Trophoblast cell (in vitro differentiated cells and primary cell): ENCODE measurements around the gene CXorf38.

Experiments used
- DNase-seq, 2 donors: peaks; one replicate each; pipeline ENCODE4 v3.0.0-alpha.2; 2016
- H2AFZ ChIP-seq: 2 replicates; pipeline ENCODE4 v1.6.1; 2013; ENCODE audit warnings: low read length, moderate library complexity, mild to moderate bottlenecking; ENCODE audit not compliant: insufficient read depth, poor library complexity
- H2AK5ac ChIP-seq: 2 replicates; pipeline ENCODE4 v1.6.1; 2013; ENCODE audit warnings: mild to moderate bottlenecking, low read length
- H2BK120ac ChIP-seq: 2 replicates; pipeline ENCODE4 v1.6.1; 2013; ENCODE audit warnings: low read length, mild to moderate bottlenecking, moderate library complexity; ENCODE audit not compliant: insufficient read depth, poor library complexity
- H2BK12ac ChIP-seq: 2 replicates; pipeline ENCODE4 v1.6.1; 2013; ENCODE audit warnings: mild to moderate bottlenecking, low read length, moderate library complexity
- H2BK5ac ChIP-seq: 2 replicates; pipeline ENCODE4 v1.6.1; 2013; ENCODE audit warnings: low read length, low read depth, moderate library complexity, mild to moderate bottlenecking; ENCODE audit not compliant: poor library complexity
- H3K14ac ChIP-seq: 2 replicates; pipeline ENCODE4 v1.6.1; 2013; ENCODE audit warnings: mild to moderate bottlenecking, low read length
- H3K18ac ChIP-seq: 2 replicates; pipeline ENCODE4 v1.6.1; 2013; ENCODE audit warnings: mild to moderate bottlenecking, low read length
- H3K23ac ChIP-seq: 2 replicates; pipeline ENCODE4 v1.6.1; 2013; ENCODE audit warnings: low read length
- H3K27ac ChIP-seq: 2 replicates; pipeline ENCODE4 v1.5.1; 2013; ENCODE audit warnings: low read depth, mild to moderate bottlenecking, inconsistent platforms, low read length, moderate library complexity
- H3K27me3 ChIP-seq: 2 replicates; pipeline ENCODE4 v1.6.1; 2013; ENCODE audit warnings: inconsistent platforms, mild to moderate bottlenecking, low read length, moderate library complexity; ENCODE audit not compliant: insufficient read depth
- H3K36me3 ChIP-seq, 2 experiments: 1 replicate in 1 of 2; 2 replicates in 1 of 2; pipeline ENCODE4 v1.6.1; 2013; ENCODE audit warnings: low read length in 2 of 2, mild to moderate bottlenecking in 2 of 2, moderate library complexity in 1 of 2; ENCODE audit not compliant: insufficient read depth in 2 of 2, control insufficient read depth in 1 of 2
- H3K4ac ChIP-seq: 2 replicates; pipeline ENCODE4 v1.6.1; 2013; ENCODE audit warnings: low read depth, mild to moderate bottlenecking, low read length, moderate library complexity
- H3K4me1 ChIP-seq, 2 experiments: 1 replicate in 1 of 2; 2 replicates in 1 of 2; pipeline ENCODE4 v1.6.1; 2013; ENCODE audit warnings: low read length in 2 of 2, mild to moderate bottlenecking in 2 of 2, moderate library complexity in 1 of 2; ENCODE audit not compliant: insufficient read depth in 2 of 2, control insufficient read depth in 1 of 2
- H3K4me2 ChIP-seq: 2 replicates; pipeline ENCODE4 v1.6.1; 2013; ENCODE audit warnings: inconsistent platforms, mild to moderate bottlenecking, low read length, moderate library complexity
- H3K4me3 ChIP-seq: 2 replicates; pipeline ENCODE4 v1.5.1; 2013; ENCODE audit warnings: mild to moderate bottlenecking, low read depth, low read length, inconsistent platforms
- H3K79me1 ChIP-seq: one replicate; pipeline ENCODE4 v1.6.1; 2013; ENCODE audit warnings: low read length
- H3K79me2 ChIP-seq: 2 replicates; pipeline ENCODE4 v1.6.1; 2013; ENCODE audit warnings: low read length, mild to moderate bottlenecking; ENCODE audit not compliant: control insufficient read depth, insufficient read depth, poor library complexity
- H3K9ac ChIP-seq: 2 replicates; pipeline ENCODE4 v1.6.1; 2013; ENCODE audit warnings: mild to moderate bottlenecking, low read length
- H3K9me3 ChIP-seq: 2 replicates; pipeline ENCODE4 v1.6.1; 2013; ENCODE audit warnings: low read depth, mild to moderate bottlenecking, control low read depth, inconsistent platforms, low read length; ENCODE audit not compliant: insufficient read depth
- H4K12ac ChIP-seq: 2 replicates; pipeline ENCODE4 v1.6.1; 2013; ENCODE audit warnings: low read depth, mild to moderate bottlenecking, low read length, moderate library complexity
- H4K8ac ChIP-seq: 2 replicates; pipeline ENCODE4 v1.6.1; 2013; ENCODE audit warnings: low read depth, mild to moderate bottlenecking, low read length, moderate library complexity
- H4K91ac ChIP-seq: one replicate; pipeline ENCODE4 v1.6.1; 2013; ENCODE audit warnings: low read depth, mild to moderate bottlenecking, low read length, moderate library complexity
- WGBS: extraction: QIAGEN DNeasy Blood & Tissue Kit; methylation state at CpG from one replicate; pipeline ENCODE4 v1.1.7; 2013; ENCODE audit warnings: missing lambda C conversion rate; ENCODE audit not compliant: insufficient read length, insufficient coverage; ENCODE audit errors: extremely low coverage; 5-methylcytosine and 5-hydroxymethylcytosine counted together

The CXorf38 gene

DNA sequence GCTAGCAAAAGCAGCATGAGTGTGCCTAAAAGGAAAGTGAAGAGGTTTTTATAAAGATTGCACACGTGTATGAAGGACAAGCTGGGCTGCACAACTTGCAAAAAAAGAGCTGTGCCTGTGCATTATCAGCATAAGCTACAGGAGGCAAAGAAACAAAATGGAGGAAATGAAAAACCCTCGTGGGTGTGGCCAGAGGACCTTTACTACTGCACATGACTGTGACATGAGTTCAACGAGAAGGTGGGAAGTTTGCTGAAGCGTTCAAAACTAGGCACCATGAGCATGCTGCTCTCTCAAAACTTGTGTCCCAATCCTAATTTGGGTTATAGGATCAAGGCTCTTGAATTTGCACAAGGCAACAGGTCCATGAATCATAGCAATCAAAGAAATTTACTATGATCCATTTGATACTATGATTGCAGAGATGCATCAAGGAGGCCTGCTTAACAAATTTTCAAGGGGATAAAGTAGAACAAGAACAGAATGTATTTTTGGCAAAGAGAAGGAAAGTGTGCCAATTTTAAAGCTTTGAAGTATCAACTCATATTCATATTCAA lies 38.1 kb upstream of the CXorf38 start:
- H2BK12ac ChIP-seq: no peak overlapping the region

GRCh38 chrX:40684092-40684491 lies 36.7 kb upstream of the CXorf38 start:
- Histone ChIP-seq H3K4ac (no peak overlapping the region), H4K8ac (no peak overlapping the region), H3K27ac (no peak overlapping the region), H2BK5ac (no peak overlapping the region), H3K18ac (no peak overlapping the region), H3K79me1 (no peaks in the 10 kb centered on the region), H3K23ac (no peak overlapping the region), H3K9ac (no peak overlapping the region), H2BK120ac (no peak overlapping the region), H2AFZ (no peak overlapping the region), H3K4me1 (no peaks in the 10 kb centered on the region), H2AK5ac (no peak overlapping the region), H3K36me3 (peaks cover 12 to 22% of the 10 kb centered on the region in 2 experiments), H4K91ac (no peak overlapping the region), H3K27me3 (no peaks in the 10 kb centered on the region), H3K79me2 (no peaks in the 10 kb centered on the region), H3K4me2 (no peak overlapping the region), H2BK12ac (no peak overlapping the region), H3K14ac (no peak overlapping the region), H3K4me3 (no peak overlapping the region), H3K9me3 (no peaks in the 10 kb centered on the region), H4K12ac (no peak overlapping the region)
- no CpG with 5 or more reads among the region's 1 CpG for WGBS
- DNase-seq: no peak

More for the DNA sequence above, 38.1 kb upstream of the CXorf38 start:
- H3K4me3 ChIP-seq: no peak overlapping the region
- H3K4me1 ChIP-seq: no peaks in the 10 kb centered on the region
- peaks cover 8 to 16% of the 10 kb centered on the region in 2 experiments for H3K36me3 ChIP-seq
- H3K18ac ChIP-seq: no peak overlapping the region
- WGBS: no CpG with 5 or more reads among the region's 4 CpGs
- H2BK5ac ChIP-seq: no peak overlapping the region
- no peak for DNase-seq
- H3K27me3 ChIP-seq: no peaks in the 10 kb centered on the region
- no peak overlapping the region for H3K27ac ChIP-seq
- H3K4me2 ChIP-seq: no peak overlapping the region
- no peak overlapping the region for H4K8ac ChIP-seq
- H4K12ac ChIP-seq: no peak overlapping the region
- H4K91ac ChIP-seq: no peak overlapping the region
- no peaks in the 10 kb centered on the region for H3K9me3 ChIP-seq
- no peak overlapping the region for H2BK120ac ChIP-seq
- no peak overlapping the region for H3K23ac ChIP-seq
- no peak overlapping the region for H3K14ac ChIP-seq
- no peaks in the 10 kb centered on the region for H3K79me2 ChIP-seq
- no peak overlapping the region for H3K4ac ChIP-seq
- H2AFZ ChIP-seq: no peak overlapping the region
- H2AK5ac ChIP-seq: no peak overlapping the region
- H3K9ac ChIP-seq: no peak overlapping the region
- H3K79me1 ChIP-seq: no peaks in the 10 kb centered on the region

GRCh38 chrX:40683245-40683644 lies 35.9 kb upstream of the CXorf38 start:
- no peak overlapping the region for H2AFZ ChIP-seq
- H4K8ac ChIP-seq: no peak overlapping the region
- H3K23ac ChIP-seq: no peak overlapping the region

GRCh38 chrX:40671126-40671525 lies 23.8 kb upstream of the CXorf38 start:
- Histone ChIP-seq H3K14ac (no peak overlapping the region), H3K23ac (no peak overlapping the region), H3K36me3 (peaks cover 15 to 30% of the 10 kb centered on the region in 2 experiments), H3K27ac (no peak overlapping the region), H2BK5ac (no peak overlapping the region), H3K79me1 (no peaks in the 10 kb centered on the region), H2BK12ac (no peak overlapping the region), H2AFZ (no peak overlapping the region), H3K4ac (no peak overlapping the region), H2BK120ac (no peak overlapping the region), H4K91ac (no peak overlapping the region), H3K27me3 (no peaks in the 10 kb centered on the region), H3K18ac (no peak overlapping the region), H3K79me2 (no peaks in the 10 kb centered on the region), H4K8ac (no peak overlapping the region), H3K4me3 (no peak overlapping the region), H4K12ac (no peak overlapping the region), H3K4me1 (no peaks in the 10 kb centered on the region), H3K9ac (no peak overlapping the region), H2AK5ac (no peak overlapping the region), H3K4me2 (no peak overlapping the region), H3K9me3 (no peaks in the 10 kb centered on the region)
- DNase-seq: no peak
- no CpG with 5 or more reads among the region's 6 CpGs for WGBS

More at GRCh38 chrX:40683245-40683644, 35.9 kb upstream of the CXorf38 start:
- Histone ChIP-seq H3K14ac (no peak overlapping the region), H3K79me1 (no peaks in the 10 kb centered on the region), H2BK12ac (no peak overlapping the region), H3K4me1 (no peaks in the 10 kb centered on the region), H3K4ac (no peak overlapping the region), H3K18ac (no peak overlapping the region), H3K36me3 (peaks cover 12 to 21% of the 10 kb centered on the region in 2 experiments), H2BK120ac (no peak overlapping the region), H3K9me3 (no peaks in the 10 kb centered on the region), H4K91ac (no peak overlapping the region), H2BK5ac (no peak overlapping the region), H4K12ac (no peak overlapping the region), H3K27ac (no peak overlapping the region), H3K79me2 (no peaks in the 10 kb centered on the region), H3K27me3 (no peaks in the 10 kb centered on the region), H3K4me2 (no peak overlapping the region), H3K9ac (no peak overlapping the region), H2AK5ac (no peak overlapping the region), H3K4me3 (no peak overlapping the region)
- WGBS: no CpG with 5 or more reads among the region's 3 CpGs
- DNase-seq: no peak
